ENCODE measurements around the gene TMEM178A. TPM values are rescaled to one million over a fixed set of nuclear protein-coding genes. Genes with fewer than 3 reads are reported as not detected.
A peak's percentile ranks its signal among the peaks of the same experiment; 100 is the strongest.
"Not testable (repeated sequence)": the region's sequence is repeated elsewhere in the genome, so short reads cannot be mapped to it uniquely, and the experiment has no call there.

TMEM178A gene
- polyA plus RNA-seq, 6 donors from 2014 or later: not detected

GRCh38 chr2:39636306-39636705 is 29.4 kb upstream of the TMEM178A start:
- DNase-seq (no peak), ATAC-seq (ENCODE audit: low read depth in 2 of 2) (no peak)
- Mint-ChIP-seq H3K4me3 (no peak overlapping the region), H3K27ac (no peak overlapping the region), H3K4me1 (no peaks in the 10 kb centered on the region), H3K36me3 (no peaks in the 10 kb centered on the region), H3K27me3 (no peaks in the 10 kb centered on the region), H3K9me3 (no peaks in the 10 kb centered on the region)

GRCh38 chr2:39638581-39638980 is 27.1 kb upstream of the TMEM178A start:
- no peaks in the 10 kb centered on the region for H3K9me3 Mint-ChIP-seq
- no peaks in the 10 kb centered on the region for H3K36me3 Mint-ChIP-seq
- ATAC-seq (ENCODE audit: low read depth in 2 of 2): no peak
- H3K27ac Mint-ChIP-seq: no peak overlapping the region
- H3K27me3 Mint-ChIP-seq: no peaks in the 10 kb centered on the region
- DNase-seq: no peak
- no peaks in the 10 kb centered on the region for H3K4me1 Mint-ChIP-seq
- H3K4me3 Mint-ChIP-seq: no peak overlapping the region

- H3K36me3 Mint-ChIP-seq: no peaks in the 10 kb centered on the region
- ATAC-seq (ENCODE audit: low read depth in 2 of 2): no peak
Observed at GRCh38 chr2:39640107-39640506, 25.6 kb upstream of the TMEM178A start.

GRCh38 chr2:39640681-39641080 is 25.0 kb upstream of the TMEM178A start:
- ATAC-seq (ENCODE audit: low read depth in 2 of 2) (no peak), DNase-seq (no peak)
- H3K27ac Mint-ChIP-seq: no peak overlapping the region
- no peaks in the 10 kb centered on the region for H3K36me3 Mint-ChIP-seq
- no peaks in the 10 kb centered on the region for H3K9me3 Mint-ChIP-seq
- H3K4me3 Mint-ChIP-seq: no peak overlapping the region
- no peaks in the 10 kb centered on the region for H3K27me3 Mint-ChIP-seq
- no peaks in the 10 kb centered on the region for H3K4me1 Mint-ChIP-seq

More at GRCh38 chr2:39640107-39640506, 25.6 kb upstream of the TMEM178A start:
- DNase-seq: no peak
- Mint-ChIP-seq H3K27ac (no peak overlapping the region), H3K4me3 (no peak overlapping the region), H3K27me3 (no peaks in the 10 kb centered on the region), H3K4me1 (no peaks in the 10 kb centered on the region), H3K9me3 (no peaks in the 10 kb centered on the region)

- peak overlapping the region in 1 of 6 donors; percentile 1 for H3K27ac Mint-ChIP-seq
- no peak for DNase-seq
- no peaks in the 10 kb centered on the region for H3K36me3 Mint-ChIP-seq
- no peak overlapping the region for H3K4me3 Mint-ChIP-seq
- no peak for ATAC-seq (ENCODE audit: low read depth in 2 of 2)
- no peaks in the 10 kb centered on the region for H3K27me3 Mint-ChIP-seq
- no peaks in the 10 kb centered on the region for H3K4me1 Mint-ChIP-seq
- H3K9me3 Mint-ChIP-seq: no peaks in the 10 kb centered on the region
Observed at GRCh38 chr2:39641635-39642034, 24.1 kb upstream of the TMEM178A start.

GRCh38 chr2:39642051-39642718 is 23.5 kb upstream of the TMEM178A start:
- no peak for DNase-seq

GRCh38 chr2:39645826-39646225 is 19.9 kb upstream of the TMEM178A start:
- DNase-seq (no peak), ATAC-seq (ENCODE audit: low read depth in 2 of 2) (no peak)
- H3K9me3 Mint-ChIP-seq: peaks cover 0 to 1% (median 0%) of the 10 kb centered on the region in 7 donors
- H3K27me3 Mint-ChIP-seq: no peaks in the 10 kb centered on the region
- no peaks in the 10 kb centered on the region for H3K4me1 Mint-ChIP-seq
- H3K27ac Mint-ChIP-seq: no peak overlapping the region
- no peaks in the 10 kb centered on the region for H3K36me3 Mint-ChIP-seq
- no peak overlapping the region for H3K4me3 Mint-ChIP-seq

More at GRCh38 chr2:39642051-39642718, 23.5 kb upstream of the TMEM178A start:
- H3K4me3 Mint-ChIP-seq: no peak overlapping the region
- no peaks in the 10 kb centered on the region for H3K27me3 Mint-ChIP-seq
- no peak overlapping the region for H3K27ac Mint-ChIP-seq
- H3K4me1 Mint-ChIP-seq: no peaks in the 10 kb centered on the region
- ATAC-seq (ENCODE audit: low read depth in 2 of 2): no peak
- no peaks in the 10 kb centered on the region for H3K36me3 Mint-ChIP-seq
- H3K9me3 Mint-ChIP-seq: no peaks in the 10 kb centered on the region

GRCh38 chr2:39646267-39646666 is 19.4 kb upstream of the TMEM178A start:
- H3K9me3 Mint-ChIP-seq: peaks cover 0 to 1% (median 0%) of the 10 kb centered on the region in 7 donors
- no peak for ATAC-seq (ENCODE audit: low read depth in 2 of 2)
- DNase-seq: no peak

GRCh38 chr2:39647104-39647765 is 18.5 kb upstream of the TMEM178A start:
- Mint-ChIP-seq H3K4me3 (no peak overlapping the region), H3K36me3 (no peaks in the 10 kb centered on the region), H3K27ac (no peak overlapping the region), H3K4me1 (no peaks in the 10 kb centered on the region), H3K9me3 (peaks cover 0 to 1% (median 0%) of the 10 kb centered on the region in 7 donors), H3K27me3 (no peaks in the 10 kb centered on the region)
- ATAC-seq (ENCODE audit: low read depth in 2 of 2) (no peak), DNase-seq (no peak)

More at GRCh38 chr2:39646267-39646666, 19.4 kb upstream of the TMEM178A start:
- no peaks in the 10 kb centered on the region for H3K27me3 Mint-ChIP-seq
- H3K36me3 Mint-ChIP-seq: no peaks in the 10 kb centered on the region
- no peak overlapping the region for H3K27ac Mint-ChIP-seq
- no peaks in the 10 kb centered on the region for H3K4me1 Mint-ChIP-seq
- H3K4me3 Mint-ChIP-seq: no peak overlapping the region

- ATAC-seq (ENCODE audit: low read depth in 2 of 2): no peak
- peaks cover 0 to 8% of the 10 kb centered on the region in 2 donors for H3K36me3 Mint-ChIP-seq
- H3K9me3 Mint-ChIP-seq: peaks cover 0 to 7% (median 6%) of the 10 kb centered on the region in 7 donors
Observed at GRCh38 chr2:39648580-39648979, 17.1 kb upstream of the TMEM178A start.

GRCh38 chr2:39649511-39649910 is 16.2 kb upstream of the TMEM178A start:
- Mint-ChIP-seq H3K4me3 (no peak overlapping the region), H3K4me1 (no peaks in the 10 kb centered on the region), H3K9me3 (peaks cover 0 to 12% (median 6%) of the 10 kb centered on the region in 7 donors), H3K36me3 (peaks cover 0 to 14% of the 10 kb centered on the region in 2 donors), H3K27ac (no peak overlapping the region), H3K27me3 (peaks cover 0 to 15% (median 13%) of the 10 kb centered on the region in 3 donors)
- no peak for DNase-seq
- ATAC-seq (ENCODE audit: low read depth in 2 of 2): no peak

More at GRCh38 chr2:39648580-39648979, 17.1 kb upstream of the TMEM178A start:
- Mint-ChIP-seq H3K27me3 (peaks cover 0 to 8% (median 7%) of the 10 kb centered on the region in 3 donors), H3K4me3 (no peak overlapping the region), H3K27ac (no peak overlapping the region), H3K4me1 (no peaks in the 10 kb centered on the region)
- no peak for DNase-seq

- peaks cover 0 to 14% of the 10 kb centered on the region in 2 donors for H3K36me3 Mint-ChIP-seq
- no peaks in the 10 kb centered on the region for H3K4me1 Mint-ChIP-seq
- no peak for DNase-seq
- no peak for ATAC-seq (ENCODE audit: low read depth in 2 of 2)
- H3K27me3 Mint-ChIP-seq: peaks cover 0 to 15% (median 13%) of the 10 kb centered on the region in 3 donors
- H3K9me3 Mint-ChIP-seq: peaks cover 4 to 17% (median 10%) of the 10 kb centered on the region in 7 donors
- no peak overlapping the region for H3K4me3 Mint-ChIP-seq
- no peak overlapping the region for H3K27ac Mint-ChIP-seq
Observed at GRCh38 chr2:39650468-39650867, 15.2 kb upstream of the TMEM178A start.

GRCh38 chr2:39656215-39656614 is 9.5 kb upstream of the TMEM178A start:
- not testable (repeated sequence) for ATAC-seq (ENCODE audit: low read depth in 2 of 2); H3K4me3 Mint-ChIP-seq; DNase-seq; H3K4me1 Mint-ChIP-seq; H3K27ac Mint-ChIP-seq
- Mint-ChIP-seq H3K9me3 (peaks cover 3 to 17% (median 10%) of the 10 kb centered on the region in 7 donors), H3K36me3 (peaks cover 0 to 14% of the 10 kb centered on the region in 2 donors), H3K27me3 (peaks cover 4 to 26% (median 13%) of the 10 kb centered on the region in 3 donors)
